Liver (tissue), 9 donors: ENCODE results near the gene IFT80. TPM values are rescaled to one million over a fixed set of nuclear protein-coding genes. Genes with fewer than 3 reads are reported as not detected.

Experiments
- DNase-seq: peaks from one replicate; pipeline ENCODE4 v3.0.0-alpha.2; 2017; ENCODE audit warnings: low spot score
- H3K27ac ChIP-seq, 2 donors: one replicate each; pipeline ENCODE4 v1.7.0; 2013; ENCODE audit warnings: inconsistent platforms in 2 of 2, low read length in 2 of 2, control low read depth in 1 of 2, low read depth in 1 of 2, mild to moderate bottlenecking in 1 of 2
- H3K27me3 ChIP-seq, 4 donors: one replicate each; pipeline versions ENCODE4 v1.6.1 to v1.7.0; 2013; ENCODE audit warnings: low read length in 3 of 4, inconsistent platforms in 1 of 4, mild to moderate bottlenecking in 1 of 4, moderate library complexity in 1 of 4; ENCODE audit not compliant: control insufficient read depth in 4 of 4, insufficient read depth in 4 of 4
- H3K36me3 ChIP-seq, 4 donors: one replicate each; pipeline versions ENCODE4 v1.6.1 to v1.7.0; 2013; ENCODE audit warnings: low read length in 3 of 4, mild to moderate bottlenecking in 3 of 4, low read depth in 1 of 4, moderate library complexity in 1 of 4; ENCODE audit not compliant: control insufficient read depth in 4 of 4, insufficient read depth in 3 of 4
- H3K4me1 ChIP-seq, 4 donors: one replicate each; pipeline versions ENCODE4 v1.6.1 to v1.7.0; 2013; ENCODE audit warnings: low read length in 3 of 4, mild to moderate bottlenecking in 3 of 4, moderate library complexity in 1 of 4; ENCODE audit not compliant: control insufficient read depth in 4 of 4, insufficient read depth in 4 of 4
- H3K4me3 ChIP-seq, 3 donors: one replicate each; pipeline versions ENCODE4 v1.6.1 to v1.7.0; 2013; ENCODE audit warnings: low read length in 3 of 3, control low read depth in 1 of 3, low read depth in 1 of 3, mild to moderate bottlenecking in 1 of 3
- H3K9ac ChIP-seq, 2 donors: one replicate each; pipeline ENCODE4 v1.7.0; 2013; ENCODE audit warnings: low read length in 2 of 2, mild to moderate bottlenecking in 2 of 2, moderate library complexity in 2 of 2, control low read depth in 1 of 2, low read depth in 1 of 2
- H3K9me3 ChIP-seq, 4 donors: one replicate each; pipeline versions ENCODE4 v1.6.1 to v1.7.0; 2013; ENCODE audit warnings: low read length in 3 of 4; ENCODE audit not compliant: control insufficient read depth in 4 of 4
- EGR1 ChIP-seq, 2 donors: IDR thresholded peaks; 2 replicates each; pipeline ENCODE4 v1.6.1; 2016 to 2018; ENCODE audit warnings: antibody characterized with exemption in 2 of 2, low read depth in 2 of 2
- FOXA1 ChIP-seq: IDR thresholded peaks from 2 replicates; pipeline ENCODE4 v1.6.1; 2016; ENCODE audit warnings: antibody characterized with exemption
- FOXA2 ChIP-seq: IDR thresholded peaks from 2 replicates; pipeline ENCODE4 v1.6.1; 2016; ENCODE audit warnings: antibody characterized with exemption
- GABPA ChIP-seq, 2 donors: IDR thresholded peaks in 1 of 2; conservative IDR thresholded peaks in 1 of 2; 2 replicates each; pipeline ENCODE4 v1.6.1; 2016; ENCODE audit warnings: antibody characterized with exemption in 2 of 2, mild to moderate bottlenecking in 1 of 2, moderate library complexity in 1 of 2
- HNF4A ChIP-seq, 2 donors: conservative IDR thresholded peaks; 2 replicates each; pipeline ENCODE4 v1.6.1; 2016; ENCODE audit warnings: antibody characterized with exemption in 2 of 2, mild to moderate bottlenecking in 2 of 2
- HNF4G ChIP-seq: IDR thresholded peaks from 2 replicates; pipeline ENCODE4 v1.6.1; 2016; ENCODE audit warnings: antibody characterized with exemption
- JUND ChIP-seq, 2 donors: IDR thresholded peaks; 2 replicates each; pipeline ENCODE4 v1.6.1; 2016; ENCODE audit warnings: antibody characterized with exemption in 2 of 2
- NR2F2 ChIP-seq: IDR thresholded peaks from 2 replicates; pipeline ENCODE4 v1.6.1; 2016; ENCODE audit warnings: antibody characterized with exemption
- RAD21 ChIP-seq, 2 donors: IDR thresholded peaks; 2 replicates each; pipeline ENCODE4 v1.6.1; 2016; ENCODE audit warnings: antibody characterized with exemption in 2 of 2, mild to moderate bottlenecking in 2 of 2
- RXRA ChIP-seq, 2 donors: IDR thresholded peaks; 2 replicates each; pipeline ENCODE4 v1.6.1; 2017 to 2018; ENCODE audit warnings: antibody characterized with exemption in 2 of 2, mild to moderate bottlenecking in 1 of 2
- SP1 ChIP-seq: IDR thresholded peaks from 2 replicates; pipeline ENCODE4 v1.6.1; 2018; ENCODE audit warnings: antibody characterized with exemption, mild to moderate bottlenecking
- TAF1 ChIP-seq: conservative IDR thresholded peaks from 2 replicates; pipeline ENCODE4 v1.6.1; 2016; ENCODE audit warnings: antibody characterized with exemption, mild to moderate bottlenecking
- YY1 ChIP-seq: IDR thresholded peaks from 2 replicates; pipeline ENCODE4 v1.6.1; 2016; ENCODE audit warnings: antibody characterized with exemption, mild to moderate bottlenecking
- WGBS: extraction: QIAGEN DNeasy Blood & Tissue Kit; methylation state at CpG from one replicate; pipeline ENCODE4 v1.1.7; 2013; 5-methylcytosine and 5-hydroxymethylcytosine counted together
- polyA plus RNA-seq, 2 donors: library from polyadenylated mRNA; stranded (reverse) in 1 of 2; unstranded in 1 of 2; fragments of 200-250 nt in 1 of 2; fragments of >200 nt in 1 of 2; fragmentation: Nextera tagmentation in 1 of 2; extraction: Ambion mirVana in 1 of 2; gene quantifications; one replicate each; pipeline versions ENCODE4 v1.2.1 to v1.2.3, GENCODE V29; 2013 to 2015
- total RNA-seq, 2 donors: library from RNA; depleted of rRNA; stranded (reverse); fragments of >200 nt; gene quantifications; one replicate each; pipeline ENCODE4 v1.2.3, GENCODE V29; 2014
- TF ChIP-seq, protein P1 (sequence below): IDR thresholded peaks from 2 replicates; pipeline ENCODE4 v1.6.1; 2016; ENCODE audit warnings: antibody characterized with exemption
- TF ChIP-seq, protein P2 (sequence below): IDR thresholded peaks from 2 replicates; pipeline ENCODE4 v1.6.1; 2016; ENCODE audit warnings: antibody characterized with exemption
- TF ChIP-seq, protein P3 (sequence below): IDR thresholded peaks from 2 replicates; pipeline ENCODE4 v1.6.1; 2016; ENCODE audit warnings: antibody characterized with exemption
- TF ChIP-seq, protein P4 (sequence below): IDR thresholded peaks from 2 replicates; pipeline ENCODE4 v1.6.1; 2016; ENCODE audit warnings: antibody characterized with exemption, mild to moderate bottlenecking
- TF ChIP-seq, protein P5 (sequence below): fragments of 150-350 bp; IDR thresholded peaks from 2 replicates; pipeline ENCODE4 v1.5.1; 2017; ENCODE audit warnings: improper control_type of control experiment, low read depth, low read length; ENCODE audit not compliant: missing input control
- donor health status: healthy.
- donor health status: healthy.
- donor health status: healthy.
- donor health status: healthy.
- donor health status: healthy.

The IFT80 gene
- total and polyA plus RNA-seq, 4 donors = 3.5 to 15.7 (median 8.3) TPM

DNA sequence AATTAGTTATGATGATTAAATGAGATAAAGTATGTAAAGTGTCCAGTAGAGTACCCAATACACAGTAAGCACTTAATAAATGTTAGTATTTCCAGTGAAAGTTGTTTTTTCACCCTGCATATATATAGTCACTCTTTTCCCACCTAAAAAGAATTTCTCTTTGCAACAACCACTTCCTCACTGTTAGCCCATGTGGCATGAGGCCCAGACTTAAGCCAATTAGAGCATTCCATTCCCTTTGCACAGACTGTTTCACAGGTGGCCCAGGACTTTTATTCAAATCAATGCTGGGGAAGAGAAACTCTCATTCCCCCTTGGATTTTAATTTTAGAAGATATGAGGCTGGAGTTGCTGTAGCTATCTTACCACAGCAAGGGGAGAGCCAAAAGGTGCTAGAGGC lies 3.7 kb downstream of the IFT80 start:
- no peak overlapping the region for H3K9ac ChIP-seq
- no peaks in the 10 kb centered on the region for H3K9me3 ChIP-seq
- H3K36me3 ChIP-seq = no peaks in the 10 kb centered on the region
- H3K4me1 ChIP-seq = peaks cover 0 to 15% (median 6%) of the 10 kb centered on the region in 4 donors
- no peaks in the 10 kb centered on the region for H3K27me3 ChIP-seq
- H3K4me3 ChIP-seq = no peak overlapping the region
- no peak for DNase-seq
- no peak for TF ChIP-seq TAF1
- TF ChIP-seq, protein P1, sequence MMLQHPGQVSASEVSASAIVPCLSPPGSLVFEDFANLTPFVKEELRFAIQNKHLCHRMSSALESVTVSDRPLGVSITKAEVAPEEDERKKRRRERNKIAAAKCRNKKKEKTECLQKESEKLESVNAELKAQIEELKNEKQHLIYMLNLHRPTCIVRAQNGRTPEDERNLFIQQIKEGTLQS = no peak
- no peak for TF ChIP-seq RAD21 (IDR thresholded peaks at IDR 0.05)
- TF ChIP-seq NR2F2 = no peak
- TF ChIP-seq SP1 = no peak
- no peak for TF ChIP-seq FOXA1
- no peak for TF ChIP-seq RXRA (IDR thresholded peaks at IDR 0.05)
- TF ChIP-seq YY1 = no peak
- TF ChIP-seq, protein P2, sequence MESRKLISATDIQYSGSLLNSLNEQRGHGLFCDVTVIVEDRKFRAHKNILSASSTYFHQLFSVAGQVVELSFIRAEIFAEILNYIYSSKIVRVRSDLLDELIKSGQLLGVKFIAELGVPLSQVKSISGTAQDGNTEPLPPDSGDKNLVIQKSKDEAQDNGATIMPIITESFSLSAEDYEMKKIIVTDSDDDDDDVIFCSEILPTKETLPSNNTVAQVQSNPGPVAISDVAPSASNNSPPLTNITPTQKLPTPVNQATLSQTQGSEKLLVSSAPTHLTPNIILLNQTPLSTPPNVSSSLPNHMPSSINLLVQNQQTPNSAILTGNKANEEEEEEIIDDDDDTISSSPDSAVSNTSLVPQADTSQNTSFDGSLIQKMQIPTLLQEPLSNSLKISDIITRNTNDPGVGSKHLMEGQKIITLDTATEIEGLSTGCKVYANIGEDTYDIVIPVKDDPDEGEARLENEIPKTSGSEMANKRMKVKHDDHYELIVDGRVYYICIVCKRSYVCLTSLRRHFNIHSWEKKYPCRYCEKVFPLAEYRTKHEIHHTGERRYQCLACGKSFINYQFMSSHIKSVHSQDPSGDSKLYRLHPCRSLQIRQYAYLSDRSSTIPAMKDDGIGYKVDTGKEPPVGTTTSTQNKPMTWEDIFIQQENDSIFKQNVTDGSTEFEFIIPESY = no peak
- TF ChIP-seq HNF4G = no peak
- TF ChIP-seq, protein P3, sequence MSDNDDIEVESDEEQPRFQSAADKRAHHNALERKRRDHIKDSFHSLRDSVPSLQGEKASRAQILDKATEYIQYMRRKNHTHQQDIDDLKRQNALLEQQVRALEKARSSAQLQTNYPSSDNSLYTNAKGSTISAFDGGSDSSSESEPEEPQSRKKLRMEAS = no peak
- TF ChIP-seq JUND (IDR thresholded peaks at IDR 0.05) = no peak
- TF ChIP-seq EGR1 (IDR thresholded peaks at IDR 0.05; ENCODE audit: low read depth in 2 of 2) = no peak
- TF ChIP-seq FOXA2 = no peak
- TF ChIP-seq, protein P4, sequence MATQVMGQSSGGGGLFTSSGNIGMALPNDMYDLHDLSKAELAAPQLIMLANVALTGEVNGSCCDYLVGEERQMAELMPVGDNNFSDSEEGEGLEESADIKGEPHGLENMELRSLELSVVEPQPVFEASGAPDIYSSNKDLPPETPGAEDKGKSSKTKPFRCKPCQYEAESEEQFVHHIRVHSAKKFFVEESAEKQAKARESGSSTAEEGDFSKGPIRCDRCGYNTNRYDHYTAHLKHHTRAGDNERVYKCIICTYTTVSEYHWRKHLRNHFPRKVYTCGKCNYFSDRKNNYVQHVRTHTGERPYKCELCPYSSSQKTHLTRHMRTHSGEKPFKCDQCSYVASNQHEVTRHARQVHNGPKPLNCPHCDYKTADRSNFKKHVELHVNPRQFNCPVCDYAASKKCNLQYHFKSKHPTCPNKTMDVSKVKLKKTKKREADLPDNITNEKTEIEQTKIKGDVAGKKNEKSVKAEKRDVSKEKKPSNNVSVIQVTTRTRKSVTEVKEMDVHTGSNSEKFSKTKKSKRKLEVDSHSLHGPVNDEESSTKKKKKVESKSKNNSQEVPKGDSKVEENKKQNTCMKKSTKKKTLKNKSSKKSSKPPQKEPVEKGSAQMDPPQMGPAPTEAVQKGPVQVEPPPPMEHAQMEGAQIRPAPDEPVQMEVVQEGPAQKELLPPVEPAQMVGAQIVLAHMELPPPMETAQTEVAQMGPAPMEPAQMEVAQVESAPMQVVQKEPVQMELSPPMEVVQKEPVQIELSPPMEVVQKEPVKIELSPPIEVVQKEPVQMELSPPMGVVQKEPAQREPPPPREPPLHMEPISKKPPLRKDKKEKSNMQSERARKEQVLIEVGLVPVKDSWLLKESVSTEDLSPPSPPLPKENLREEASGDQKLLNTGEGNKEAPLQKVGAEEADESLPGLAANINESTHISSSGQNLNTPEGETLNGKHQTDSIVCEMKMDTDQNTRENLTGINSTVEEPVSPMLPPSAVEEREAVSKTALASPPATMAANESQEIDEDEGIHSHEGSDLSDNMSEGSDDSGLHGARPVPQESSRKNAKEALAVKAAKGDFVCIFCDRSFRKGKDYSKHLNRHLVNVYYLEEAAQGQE = no peak
- TF ChIP-seq GABPA (IDR thresholded peaks at IDR 0.05 in 1 of 2, conservative IDR thresholded peaks at IDR 0.05 in 1 of 2) = no peak
- H3K27ac ChIP-seq = no peak overlapping the region

DNA sequence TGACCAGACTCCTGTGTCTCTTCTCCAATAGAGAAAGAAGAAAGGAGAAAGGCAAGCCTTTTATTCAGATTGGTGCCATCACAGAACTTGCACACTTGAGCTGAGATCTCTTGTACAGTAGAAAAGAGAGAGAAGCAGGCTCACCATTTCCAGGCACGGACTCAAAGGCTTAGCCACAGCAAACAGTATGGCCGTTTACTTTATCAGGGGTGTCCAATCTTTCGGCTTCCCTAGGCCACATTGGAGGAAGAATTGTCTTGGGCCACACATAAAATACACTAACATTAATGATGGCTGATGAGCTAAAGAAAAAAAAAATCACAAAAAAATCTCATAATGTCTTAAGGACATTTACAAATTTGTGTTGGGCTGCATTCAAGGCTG lies 5.0 kb downstream of the IFT80 start:
- Histone ChIP-seq H3K9ac (no peak overlapping the region), H3K27me3 (no peaks in the 10 kb centered on the region), H3K4me3 (no peak overlapping the region), H3K4me1 (peaks cover 0 to 8% (median 6%) of the 10 kb centered on the region in 4 donors), H3K27ac (no peak overlapping the region), H3K9me3 (no peaks in the 10 kb centered on the region), H3K36me3 (no peaks in the 10 kb centered on the region)
- 97% methylated on average over 3 of the region's 3 CpGs for WGBS
- no peak for TF ChIP-seq TAF1
- TF ChIP-seq RXRA (IDR thresholded peaks at IDR 0.05) = no peak
- TF ChIP-seq YY1 = no peak
- TF ChIP-seq, protein P2 = no peak
- no peak for TF ChIP-seq JUND (IDR thresholded peaks at IDR 0.05)
- TF ChIP-seq, protein P1 = no peak
- TF ChIP-seq NR2F2 = no peak
- TF ChIP-seq HNF4A (conservative IDR thresholded peaks at IDR 0.05) = no peak
- TF ChIP-seq EGR1 (IDR thresholded peaks at IDR 0.05; ENCODE audit: low read depth in 2 of 2) = no peak
- no peak for TF ChIP-seq GABPA (IDR thresholded peaks at IDR 0.05 in 1 of 2, conservative IDR thresholded peaks at IDR 0.05 in 1 of 2)
- TF ChIP-seq RAD21 (IDR thresholded peaks at IDR 0.05) = no peak
- TF ChIP-seq, protein P5, sequence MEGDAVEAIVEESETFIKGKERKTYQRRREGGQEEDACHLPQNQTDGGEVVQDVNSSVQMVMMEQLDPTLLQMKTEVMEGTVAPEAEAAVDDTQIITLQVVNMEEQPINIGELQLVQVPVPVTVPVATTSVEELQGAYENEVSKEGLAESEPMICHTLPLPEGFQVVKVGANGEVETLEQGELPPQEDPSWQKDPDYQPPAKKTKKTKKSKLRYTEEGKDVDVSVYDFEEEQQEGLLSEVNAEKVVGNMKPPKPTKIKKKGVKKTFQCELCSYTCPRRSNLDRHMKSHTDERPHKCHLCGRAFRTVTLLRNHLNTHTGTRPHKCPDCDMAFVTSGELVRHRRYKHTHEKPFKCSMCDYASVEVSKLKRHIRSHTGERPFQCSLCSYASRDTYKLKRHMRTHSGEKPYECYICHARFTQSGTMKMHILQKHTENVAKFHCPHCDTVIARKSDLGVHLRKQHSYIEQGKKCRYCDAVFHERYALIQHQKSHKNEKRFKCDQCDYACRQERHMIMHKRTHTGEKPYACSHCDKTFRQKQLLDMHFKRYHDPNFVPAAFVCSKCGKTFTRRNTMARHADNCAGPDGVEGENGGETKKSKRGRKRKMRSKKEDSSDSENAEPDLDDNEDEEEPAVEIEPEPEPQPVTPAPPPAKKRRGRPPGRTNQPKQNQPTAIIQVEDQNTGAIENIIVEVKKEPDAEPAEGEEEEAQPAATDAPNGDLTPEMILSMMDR = no peak
- no peak for TF ChIP-seq SP1
- TF ChIP-seq FOXA2 = no peak
- TF ChIP-seq, protein P3 = no peak
- TF ChIP-seq HNF4G = no peak
- TF ChIP-seq FOXA1 = no peak
- no peak for DNase-seq
